ENCODE results near the gene PGPEP1. TPM values are rescaled to one million over a fixed set of nuclear protein-coding genes. Genes with fewer than 3 reads are reported as not detected.
A peak's percentile ranks its signal among the peaks of the same experiment; 100 is the strongest.

Gene PGPEP1
- total and polyA plus RNA-seq, 2 donors (not counting 3 experiments of a cell fraction or from before 2014, with no cell fraction given): 9.9 to 27.2 TPM

GRCh38 chr19:18339723-18340122, 675 bp upstream of the PGPEP1 start:
- H4K20me1 ChIP-seq (replicated peaks; ENCODE audit: control insufficient read depth, extremely low read depth, insufficient read depth, low read length): no peaks in the 10 kb centered on the region
- no peaks in the 10 kb centered on the region for H3K79me2 ChIP-seq (ENCODE audit: control insufficient read depth, insufficient read depth, low read length)
- H3K9me1 ChIP-seq (replicated peaks; ENCODE audit: control insufficient read depth, extremely low read depth, insufficient read depth, low read length): no peaks in the 10 kb centered on the region
- no peak for FAIRE-seq
- intact Hi-C loops (cut with micrococcal nuclease) (loop anchor here (5.0 kb wide), 1 partner anchor 62 kb away; no protein-coding TSS in a partner anchor), dilution Hi-C loops (cut with MboI; ENCODE audit: extremely low pct_ligation_motif_present, low sequenced_read_pairs) (no loop called here)
- ChIA-PET CTCF (interaction anchor here (0.6 to 4.9 kb wide), 23 partner anchors 10 to 227 kb away, joined by 3 to 62 read pairs (median 5); partner anchors contain the start of genes GDF15, JUND, LSM4 and SSBP4), POLR2A (interaction anchor here (0.8 to 1.0 kb wide), 3 partner anchors 11 to 59 kb away, joined by 3 to 7 read pairs (median 3); partner anchors contain the start of gene GDF15)
- H3K4me2 ChIP-seq (ENCODE audit: insufficient read depth, low read length): peak overlapping the region; percentile 50
- DNase-seq (ENCODE audit: low read depth, low spot score): no peak
- H3K4me3 ChIP-seq (replicated peaks in 1 of 3; ENCODE audit: insufficient read depth in 1 of 3, low read depth in 1 of 3, low read length in 3 of 3): no peak overlapping the region
- no TSS peak for BruUV-seq (replicated peaks)
- H3K9ac ChIP-seq (replicated peaks; ENCODE audit: extremely low read depth, insufficient read depth, low read length): no peak overlapping the region
- TF ChIP-seq GATA2 (IDR thresholded peaks at IDR 0.05; ENCODE audit: insufficient read depth, insufficient read length, low read depth, low read length): no peak
- TF ChIP-seq CTCF (IDR thresholded peaks at IDR 0.05; ENCODE audit: extremely low read depth in 1 of 2, insufficient read depth in 1 of 2, low read depth in 1 of 2, low read length in 2 of 2): peak in 1 of 2 donors; percentile 20
- no peaks in the 10 kb centered on the region for H3K9me3 ChIP-seq (replicated peaks; ENCODE audit: control insufficient read depth, insufficient read depth, low read length)
- peaks cover 0 to 2% of the 10 kb centered on the region in 2 experiments for H3K27me3 ChIP-seq (ENCODE audit: control insufficient read depth in 2 of 2, insufficient read depth in 2 of 2, low read length in 2 of 2)
- H3K36me3 ChIP-seq (ENCODE audit: control insufficient read depth in 2 of 2, extremely low read depth in 1 of 2, insufficient read depth in 2 of 2, low read length in 2 of 2): no peaks in the 10 kb centered on the region
- peaks cover 11% of the 10 kb centered on the region for H3K4me1 ChIP-seq (ENCODE audit: control insufficient read depth, extremely low read depth, insufficient read depth, low read length)
- H2AFZ ChIP-seq (ENCODE audit: low read depth, low read length): peak overlapping the region; percentile 33
- no peak overlapping the region for H3K27ac ChIP-seq (ENCODE audit: insufficient read depth, low read depth, low read length)

GRCh38 chr19:18340990-18341868, 831 bp downstream of the PGPEP1 start:
- H3K4me1 ChIP-seq (ENCODE audit: control insufficient read depth, extremely low read depth, insufficient read depth, low read length): peaks cover 11% of the 10 kb centered on the region
- BruUV-seq (replicated peaks): no TSS peak
- H2AFZ ChIP-seq (ENCODE audit: low read depth, low read length): peak overlapping the region; percentile 33
- no peaks in the 10 kb centered on the region for H3K79me2 ChIP-seq (ENCODE audit: control insufficient read depth, insufficient read depth, low read length)
- H3K27me3 ChIP-seq (ENCODE audit: control insufficient read depth in 2 of 2, insufficient read depth in 2 of 2, low read length in 2 of 2): peaks cover 0 to 2% of the 10 kb centered on the region in 2 experiments
- POLR2A ChIA-PET: no interaction called here
- dilution Hi-C loops (cut with MboI; ENCODE audit: extremely low pct_ligation_motif_present, low sequenced_read_pairs) (no loop called here), intact Hi-C loops (cut with micrococcal nuclease) (loop anchor here (5.0 kb wide), 1 partner anchor 64 kb away; no protein-coding TSS in a partner anchor)
- H3K4me3 ChIP-seq (replicated peaks in 1 of 3; ENCODE audit: insufficient read depth in 1 of 3, low read depth in 1 of 3, low read length in 3 of 3): peak overlapping the region; percentile 17 to 91 (median 52)
- no peaks in the 10 kb centered on the region for H4K20me1 ChIP-seq (replicated peaks; ENCODE audit: control insufficient read depth, extremely low read depth, insufficient read depth, low read length)
- H3K9me1 ChIP-seq (replicated peaks; ENCODE audit: control insufficient read depth, extremely low read depth, insufficient read depth, low read length): no peaks in the 10 kb centered on the region
- TF ChIP-seq GATA2 (IDR thresholded peaks at IDR 0.05; ENCODE audit: insufficient read depth, insufficient read length, low read depth, low read length) (no peak), MYC (IDR thresholded peaks at IDR 0.05; ENCODE audit: low read depth, low read length) (no peak), POLR2A (IDR thresholded peaks at IDR 0.05; ENCODE audit: low read depth, low read length) (no peak), FOS (IDR thresholded peaks at IDR 0.05; ENCODE audit: borderline replicate concordance, insufficient read depth, low read length) (no peak), EZH2 (IDR thresholded peaks at IDR 0.05; ENCODE audit: borderline replicate concordance, low read depth, low read length, severe bottlenecking) (no peak), CTCF (IDR thresholded peaks at IDR 0.05; ENCODE audit: extremely low read depth in 1 of 2, insufficient read depth in 1 of 2, low read depth in 1 of 2, low read length in 2 of 2) (no peak), JUN (IDR thresholded peaks at IDR 0.05; ENCODE audit: borderline replicate concordance, insufficient read depth, insufficient read length, low read depth) (no peak), POLR2AphosphoS5 (IDR thresholded peaks at IDR 0.05; ENCODE audit: insufficient read depth, low read depth, low read length) (no peak)
- TF ChIP-seq, protein P1, sequence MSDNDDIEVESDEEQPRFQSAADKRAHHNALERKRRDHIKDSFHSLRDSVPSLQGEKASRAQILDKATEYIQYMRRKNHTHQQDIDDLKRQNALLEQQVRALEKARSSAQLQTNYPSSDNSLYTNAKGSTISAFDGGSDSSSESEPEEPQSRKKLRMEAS (IDR thresholded peaks at IDR 0.05; ENCODE audit: insufficient read depth, insufficient read length): no peak
- DNase-seq (ENCODE audit: low read depth, low spot score) (peak; percentile 25), FAIRE-seq (no peak)
- H3K9me3 ChIP-seq (replicated peaks; ENCODE audit: control insufficient read depth, insufficient read depth, low read length): no peaks in the 10 kb centered on the region
- CTCF ChIA-PET: interaction anchor here (1.7 to 4.9 kb wide), 7 partner anchors 12 to 90 kb away, joined by 7 to 62 read pairs (median 12); no protein-coding TSS in a partner anchor
- peak overlapping the region; percentile 0 for H3K9ac ChIP-seq (replicated peaks; ENCODE audit: extremely low read depth, insufficient read depth, low read length)
- H3K36me3 ChIP-seq (ENCODE audit: control insufficient read depth in 2 of 2, extremely low read depth in 1 of 2, insufficient read depth in 2 of 2, low read length in 2 of 2): no peaks in the 10 kb centered on the region
- H3K27ac ChIP-seq (ENCODE audit: insufficient read depth, low read depth, low read length): no peak overlapping the region
- H3K4me2 ChIP-seq (ENCODE audit: insufficient read depth, low read length): peak overlapping the region; percentile 50
